Stimulated activated CD8-positive, alpha-beta memory T cell treated with anti-CD3 and anti-CD28 coated beads, Interleukin-15, amount 100 ng/mL, for 24 hours (primary cell): ENCODE results near the gene PLEKHB2.
"Not testable (repeated sequence)": the region's sequence is repeated elsewhere in the genome, so short reads cannot be mapped to it uniquely, and the experiment has no call there.

Experiments
- DNase-seq: peaks from one replicate; pipeline ENCODE4 v3.0.0-alpha.2; 2020; ENCODE audit warnings: low read depth

PLEKHB2 gene

DNA sequence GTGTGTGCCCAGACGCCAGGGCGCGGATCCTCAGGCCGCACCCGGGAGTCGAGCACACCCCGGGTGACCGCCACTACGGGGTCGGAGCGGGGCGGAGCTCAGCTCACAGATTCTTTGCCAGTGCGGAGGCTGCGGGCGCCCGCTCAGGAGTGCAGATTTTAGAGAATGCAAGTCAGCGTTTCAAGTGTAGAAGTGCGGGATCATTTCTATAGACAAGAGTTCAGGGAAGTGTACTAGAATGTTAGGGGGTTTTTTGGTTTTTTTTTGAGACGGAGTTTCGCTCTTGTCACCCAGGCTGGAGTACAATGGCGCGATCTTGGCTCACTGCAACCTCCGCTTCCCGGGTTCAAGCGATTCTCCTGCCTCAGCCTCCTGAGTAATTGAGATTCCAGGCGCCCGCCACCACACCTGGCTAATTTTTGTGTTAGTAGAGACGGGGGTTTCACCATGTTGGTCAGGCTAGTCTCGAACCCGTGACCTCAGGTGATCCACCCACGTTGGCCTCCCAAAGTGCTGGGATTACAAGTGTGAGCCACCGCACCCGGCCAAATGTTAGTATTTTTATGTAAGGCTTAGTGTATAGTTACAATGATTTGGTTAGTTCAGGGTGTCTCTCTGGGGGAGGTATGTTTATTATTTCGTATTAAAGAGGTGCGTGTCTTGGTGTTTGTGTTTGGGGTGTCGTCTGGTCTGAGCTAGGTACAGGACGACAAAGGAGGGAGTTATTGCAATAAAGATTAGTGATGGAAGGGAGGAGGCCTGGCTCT lies 11.3 kb upstream of the PLEKHB2 start:
- no peak for DNase-seq

DNA sequence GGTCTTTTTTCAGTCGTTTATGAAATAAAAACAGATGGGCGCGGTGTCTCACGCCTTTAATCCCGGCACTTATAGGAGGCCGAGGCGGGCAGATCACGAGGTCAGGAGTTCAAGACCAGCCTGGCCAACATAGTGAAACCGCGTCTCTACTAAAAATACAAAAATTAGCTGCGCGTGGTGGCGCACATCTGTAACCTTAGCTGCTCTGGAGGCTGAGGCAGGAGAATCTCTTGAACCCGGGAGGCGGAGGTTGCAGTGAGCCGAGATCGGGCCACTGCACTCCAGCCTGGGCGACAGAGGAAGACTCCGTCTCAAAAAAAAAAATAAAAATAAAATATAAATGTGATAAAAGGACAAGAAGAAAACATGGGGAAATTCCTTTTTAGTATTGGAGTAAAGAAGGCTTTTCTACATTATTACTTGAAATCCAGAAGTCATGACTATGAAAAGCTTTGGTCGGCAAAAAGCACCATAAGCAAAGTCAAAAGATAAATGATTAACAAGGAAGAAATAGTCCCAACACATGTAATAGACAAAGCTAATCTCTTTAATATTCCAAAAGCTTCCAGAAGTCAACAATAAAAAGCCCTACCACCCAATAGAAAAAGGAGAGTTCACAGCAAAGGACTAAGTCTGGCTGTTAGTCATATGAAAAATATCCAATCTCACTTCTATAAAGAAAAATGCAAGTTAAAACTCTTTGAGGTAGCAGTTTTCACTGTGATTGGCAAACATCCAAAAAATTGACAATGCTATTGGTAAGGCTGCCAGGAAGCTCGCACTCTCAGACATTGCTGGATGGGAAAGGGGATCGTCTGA lies 10.5 kb upstream of the PLEKHB2 start:
- DNase-seq: no peak

DNA sequence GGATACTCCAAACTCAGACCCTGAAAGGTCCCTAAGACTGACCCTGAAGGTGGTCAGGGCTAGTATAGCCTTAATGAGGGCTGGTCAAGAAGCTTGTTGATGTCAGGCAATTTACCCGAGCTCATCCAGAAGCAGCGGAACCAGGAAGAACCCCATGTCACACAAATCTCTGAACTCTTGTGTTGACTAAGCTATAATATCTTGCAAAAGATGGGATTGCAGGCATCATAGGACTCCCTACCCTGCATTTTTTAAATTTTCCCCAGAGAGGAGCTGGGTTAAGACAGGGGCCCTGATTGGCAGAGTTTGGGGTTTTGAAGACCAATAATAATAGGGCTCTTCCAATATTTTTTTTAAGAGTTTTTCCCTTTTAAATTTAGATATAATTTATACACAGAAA lies 2.0 kb upstream of the PLEKHB2 start:
- DNase-seq: no peak

DNA sequence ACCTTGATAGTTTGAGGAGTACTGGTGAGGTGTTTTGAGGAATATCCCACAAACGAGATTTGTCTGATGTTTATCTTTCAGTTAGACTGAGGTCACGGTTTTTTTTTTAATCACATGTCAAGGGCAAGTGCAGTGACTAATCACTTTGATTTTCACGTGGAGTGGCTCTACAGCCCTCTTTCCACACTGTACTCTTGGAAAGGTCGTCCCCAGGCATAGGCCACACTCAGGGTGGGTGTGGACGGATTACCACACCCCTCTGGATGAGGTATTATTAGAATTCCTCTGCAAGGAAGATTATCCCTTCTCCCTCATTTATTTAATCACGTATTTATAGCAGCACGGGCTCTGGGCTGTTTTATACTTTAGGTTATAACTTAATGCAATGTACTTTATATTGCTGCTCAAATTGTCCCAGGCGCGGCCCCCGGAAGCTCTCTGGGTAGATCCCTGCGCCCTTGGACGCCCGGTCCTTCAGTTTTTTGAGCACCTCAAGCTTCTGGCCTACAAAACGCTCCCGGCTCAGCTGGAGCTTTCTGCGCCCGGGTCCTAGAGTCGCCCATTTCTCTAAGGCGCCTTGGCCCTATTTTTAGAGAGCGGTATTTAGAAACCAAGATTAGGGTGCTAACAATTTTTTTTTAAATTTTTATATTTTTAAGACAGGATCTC lies 515 bp upstream of the PLEKHB2 start:
- DNase-seq: peak; percentile 24

DNA sequence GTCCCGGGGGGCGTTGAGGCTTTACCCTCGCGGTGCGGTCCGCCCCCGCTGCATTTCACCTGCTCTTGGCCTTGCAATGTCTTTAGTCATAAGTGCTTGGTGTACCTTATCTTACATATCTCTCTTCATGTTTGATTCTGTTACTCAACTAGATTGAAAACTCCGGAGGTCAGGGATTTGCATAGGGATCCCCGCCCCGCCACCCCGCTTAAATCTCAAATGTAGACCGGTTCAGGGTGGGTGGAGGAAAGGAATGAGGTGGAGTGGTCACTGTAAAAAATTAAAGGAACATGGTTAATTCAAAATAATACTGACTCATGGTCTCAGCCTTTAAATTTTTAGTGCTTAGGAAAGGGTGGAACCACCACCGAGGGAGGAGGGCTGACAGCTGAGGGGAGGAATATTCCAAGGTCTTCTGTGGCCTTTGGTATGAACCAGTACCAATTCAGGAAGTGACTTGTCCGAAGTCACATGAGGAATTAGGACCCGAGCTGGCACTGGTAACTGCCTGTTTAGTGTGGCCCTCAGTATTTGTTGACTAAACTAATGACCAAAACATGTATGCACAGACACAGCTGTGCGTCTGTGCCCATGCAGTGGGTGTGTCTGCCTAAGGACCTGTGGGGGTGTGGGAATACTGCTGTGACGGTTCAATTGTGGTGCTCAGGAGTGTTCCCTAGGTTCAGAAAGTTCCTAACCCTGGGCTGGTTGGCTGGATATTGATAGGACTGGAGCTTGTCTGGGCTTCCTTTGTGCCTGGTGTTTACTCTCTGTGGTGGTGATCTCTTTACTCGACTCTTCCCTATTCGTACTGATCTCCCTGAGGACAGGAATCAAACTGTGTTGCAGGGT lies 1.0 kb downstream of the PLEKHB2 start:
- DNase-seq: peak; percentile 20

DNA sequence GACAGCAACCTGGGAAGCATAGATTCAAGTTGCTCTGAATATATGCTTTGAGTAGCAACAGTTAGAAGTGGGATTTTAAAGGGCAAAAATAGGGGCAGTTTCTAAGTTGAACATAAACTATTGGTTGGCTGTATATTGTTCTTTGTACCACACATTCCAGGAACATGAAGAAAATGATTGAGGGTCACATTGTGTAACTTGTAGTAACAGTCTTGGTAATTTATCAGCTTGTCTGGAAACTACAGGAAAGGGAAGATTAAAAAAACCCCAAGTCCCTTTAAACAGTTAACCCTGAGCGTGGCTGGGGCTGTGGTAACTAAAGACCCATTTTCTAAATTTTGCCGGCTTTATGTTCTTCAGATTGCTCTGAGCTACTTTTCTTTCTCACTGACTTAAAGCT lies 7.4 kb downstream of the PLEKHB2 start:
- no peak for DNase-seq

DNA sequence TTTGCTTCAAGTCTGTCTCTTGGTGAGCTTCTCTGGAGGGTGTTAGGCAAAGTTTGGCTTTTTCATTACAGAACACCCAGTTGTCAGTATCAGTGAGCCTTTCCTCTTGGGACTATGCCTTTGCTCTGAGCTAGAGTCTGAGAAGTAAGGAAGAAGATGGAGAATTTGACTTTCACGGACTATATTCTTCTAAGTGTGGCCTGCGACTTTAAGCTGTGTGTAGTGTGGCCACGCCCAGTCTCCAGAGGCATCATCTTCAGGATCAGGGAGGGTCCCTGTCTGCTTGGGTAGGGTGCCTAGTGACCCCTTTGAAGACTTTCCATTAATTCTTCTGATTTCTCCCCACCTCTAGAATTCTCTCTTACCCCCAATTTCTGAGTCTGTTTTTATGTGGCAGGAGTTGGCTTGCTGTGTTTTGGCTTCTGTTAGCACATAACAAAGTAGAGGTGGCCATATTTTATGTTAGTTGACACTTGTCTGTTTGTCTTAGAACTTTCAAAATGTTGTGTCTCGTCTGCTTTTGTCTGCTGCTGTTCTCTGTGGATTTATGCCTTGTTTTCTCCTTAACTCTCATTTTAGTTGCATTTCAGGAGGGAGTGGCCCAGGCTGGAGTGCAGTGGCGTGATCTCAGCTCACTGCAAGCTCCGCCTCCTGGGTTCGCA lies 8.6 kb downstream of the PLEKHB2 start:
- DNase-seq: no peak

DNA sequence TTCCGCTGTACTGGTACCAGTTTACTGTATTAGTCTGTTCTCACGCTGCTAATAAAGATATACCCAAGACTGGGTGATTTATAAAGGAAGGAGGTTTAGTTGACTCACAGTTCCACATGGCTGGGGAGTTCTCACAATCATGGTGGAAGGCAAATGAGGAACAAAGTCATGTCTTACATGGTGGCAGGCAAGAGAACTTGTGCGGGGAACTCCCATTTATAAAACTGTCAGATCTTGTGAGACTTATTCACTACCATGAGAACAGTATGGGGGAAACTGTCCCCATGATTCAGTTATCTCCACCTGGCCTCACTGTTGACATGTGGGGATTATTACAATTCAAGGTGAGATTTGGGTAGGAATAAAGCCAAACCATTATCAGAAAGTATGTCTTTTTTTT lies 9.8 kb downstream of the PLEKHB2 start:
- not testable (repeated sequence) for DNase-seq

DNA sequence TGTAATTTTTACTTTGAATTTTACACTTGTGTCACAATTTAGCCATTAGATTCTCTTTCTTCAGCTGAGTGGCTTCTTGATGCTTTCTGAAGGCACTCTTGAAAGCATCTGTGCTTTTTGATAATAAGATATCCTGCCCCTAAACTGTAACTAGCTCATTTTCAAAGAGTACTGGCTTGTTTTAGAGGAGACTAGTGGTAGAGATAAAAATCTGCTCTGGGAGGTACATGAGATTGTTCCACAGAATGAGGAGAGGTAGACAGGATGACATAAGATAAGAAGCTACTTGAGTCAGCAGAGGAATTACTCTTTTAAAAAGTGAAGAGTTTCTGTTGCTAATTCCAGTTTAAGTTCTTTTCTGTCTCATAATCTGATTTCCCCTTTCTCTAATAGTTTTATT lies 10.6 kb downstream of the PLEKHB2 start:
- DNase-seq: no peak

DNA sequence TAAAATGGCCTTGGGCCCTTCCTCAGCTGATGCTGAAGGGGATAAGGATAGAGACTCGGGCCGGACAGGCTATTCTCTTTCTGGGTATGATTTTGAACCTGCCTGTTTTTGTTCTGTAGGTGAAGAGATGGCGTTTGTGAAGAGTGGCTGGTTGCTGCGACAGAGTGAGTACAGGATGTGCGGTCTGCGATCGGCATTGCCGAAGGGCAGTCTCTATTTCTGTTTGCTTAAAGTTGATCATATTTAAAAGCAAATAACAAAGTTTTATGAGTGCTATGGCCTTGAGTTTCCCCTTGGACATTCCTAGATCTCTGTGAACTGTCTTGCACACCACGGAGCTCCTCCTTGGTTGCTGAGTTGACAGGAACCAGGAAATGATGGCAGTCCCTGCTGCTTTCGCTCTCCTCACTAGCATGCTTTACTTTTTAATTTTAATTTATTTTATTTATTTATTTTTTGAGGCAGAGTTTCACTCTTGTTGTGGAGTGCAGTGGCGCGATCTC lies 15.7 kb downstream of the PLEKHB2 start:
- DNase-seq: no peak

DNA sequence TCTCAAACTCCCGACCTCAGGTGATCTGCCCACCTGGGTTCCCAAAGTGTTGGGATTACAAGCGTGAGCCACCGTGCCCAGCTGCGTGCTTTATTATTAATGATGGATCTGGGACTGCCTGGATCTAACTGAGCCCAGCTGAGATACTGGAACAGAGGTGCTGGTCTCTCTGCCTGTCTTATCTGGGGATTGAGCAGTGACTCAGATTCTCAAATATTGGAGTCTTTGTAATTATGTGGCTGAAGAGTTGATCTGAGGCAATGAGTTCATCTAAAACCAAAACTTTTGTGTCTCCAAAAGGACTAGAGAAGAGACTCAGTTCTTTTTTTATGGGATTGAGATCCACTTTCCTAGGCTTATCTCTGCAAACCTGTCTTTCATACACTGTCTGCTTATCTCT lies 16.3 kb downstream of the PLEKHB2 start:
- no peak for DNase-seq

DNA sequence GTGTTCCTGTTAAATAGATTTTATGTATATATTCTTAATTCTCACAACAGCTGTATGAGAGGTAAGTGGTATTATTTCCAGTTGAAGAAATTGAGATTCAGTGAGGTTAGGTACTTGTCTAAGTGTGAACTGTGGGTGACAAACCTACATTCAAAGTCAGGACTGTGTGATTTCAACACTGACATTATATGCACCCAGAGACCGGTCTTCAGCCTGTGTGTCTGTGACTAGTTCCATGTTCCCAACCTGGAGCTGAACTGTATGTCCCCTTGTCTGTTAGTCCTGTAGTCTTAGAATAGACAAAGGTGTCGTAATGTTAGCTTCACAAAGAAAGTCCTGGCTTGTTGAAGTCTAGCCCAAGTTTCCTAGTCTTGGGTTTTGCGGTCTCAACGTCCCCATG lies 17.4 kb downstream of the PLEKHB2 start:
- DNase-seq: no peak

DNA sequence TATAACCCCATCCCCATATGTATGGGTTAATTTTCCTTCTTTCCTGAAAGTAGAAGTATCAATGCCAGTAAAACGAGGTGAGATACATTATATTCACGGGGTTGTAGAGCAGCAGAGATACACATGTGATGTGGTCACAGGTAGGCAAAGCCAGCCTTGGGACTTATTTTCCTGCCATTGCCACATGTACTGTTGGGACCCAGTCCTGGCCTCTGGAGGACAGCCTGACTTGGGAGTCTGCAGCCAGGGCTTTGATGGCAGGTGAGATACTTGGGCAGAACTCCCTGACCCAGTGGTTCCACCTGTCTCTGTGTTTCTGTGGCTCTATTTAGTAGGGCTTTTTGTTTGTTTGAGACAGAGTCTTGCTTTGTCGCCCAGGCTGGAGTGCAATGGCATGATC lies 18.1 kb downstream of the PLEKHB2 start:
- DNase-seq: no peak

DNA sequence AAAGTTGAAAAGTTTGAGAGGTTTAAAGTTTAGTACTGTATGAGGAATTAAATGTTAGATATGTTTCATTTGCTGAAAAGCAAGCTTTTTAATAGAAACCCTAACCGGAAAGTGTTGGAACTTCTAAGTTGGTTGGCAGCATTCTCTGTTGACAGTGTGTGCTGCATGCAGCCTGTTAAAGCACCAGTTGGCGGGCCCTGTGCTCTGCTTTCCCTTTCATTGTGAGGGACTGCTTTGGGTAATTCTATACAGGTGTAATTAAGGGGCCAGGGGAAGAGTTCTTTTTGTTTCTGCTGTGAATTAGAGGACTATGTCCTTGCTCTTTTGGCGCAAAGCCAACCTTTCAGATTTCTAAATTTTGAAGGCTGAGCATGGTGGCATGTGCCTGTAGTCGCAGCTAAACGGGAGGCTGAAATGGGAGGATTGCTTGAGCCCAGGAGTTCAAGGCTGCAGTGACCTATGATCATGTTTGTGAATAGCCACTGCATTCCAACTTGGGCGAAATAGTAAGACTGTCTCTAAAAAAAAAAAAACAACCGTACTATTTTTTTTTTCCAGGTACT lies 20.1 kb downstream of the PLEKHB2 start:
- no peak for DNase-seq

DNA sequence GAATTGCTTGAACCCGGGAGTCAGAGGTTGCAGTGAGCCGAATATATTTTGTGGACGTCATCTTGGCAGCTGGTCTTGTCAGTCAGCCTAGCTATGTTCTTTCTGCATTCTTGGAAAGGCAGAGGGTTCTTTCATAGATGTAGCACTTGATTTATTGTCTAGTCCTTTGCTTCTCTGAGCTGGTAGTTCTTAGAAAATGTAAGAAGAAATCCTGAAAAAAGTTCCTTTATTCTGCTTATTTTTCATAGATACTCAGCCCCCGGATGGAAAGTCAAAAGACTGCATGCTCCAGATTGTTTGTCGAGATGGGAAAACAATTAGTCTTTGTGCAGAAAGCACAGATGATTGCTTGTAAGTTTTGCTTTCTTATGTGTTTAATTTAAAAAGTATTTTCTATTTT lies 21.3 kb downstream of the PLEKHB2 start:
- DNase-seq: no peak

DNA sequence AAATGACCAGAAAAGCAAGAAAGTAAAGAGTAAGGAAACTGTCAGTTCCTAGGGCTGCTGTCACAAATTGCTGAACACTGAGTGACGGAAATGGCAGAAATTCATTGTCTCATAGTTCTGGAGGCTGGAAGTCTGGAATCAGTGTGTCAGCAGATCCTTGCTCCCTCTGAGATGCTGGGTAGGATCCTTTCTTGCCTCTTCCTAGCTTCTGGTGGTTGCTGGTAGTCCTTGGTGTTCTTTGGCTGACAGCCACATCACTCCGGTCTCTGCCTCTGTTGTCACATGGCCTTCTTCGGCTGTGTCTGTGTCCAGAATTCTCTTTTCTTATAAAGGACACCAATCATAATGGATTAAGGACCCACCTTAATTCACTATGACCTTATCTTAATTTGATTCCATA lies 21.9 kb downstream of the PLEKHB2 start:
- DNase-seq: no peak

DNA sequence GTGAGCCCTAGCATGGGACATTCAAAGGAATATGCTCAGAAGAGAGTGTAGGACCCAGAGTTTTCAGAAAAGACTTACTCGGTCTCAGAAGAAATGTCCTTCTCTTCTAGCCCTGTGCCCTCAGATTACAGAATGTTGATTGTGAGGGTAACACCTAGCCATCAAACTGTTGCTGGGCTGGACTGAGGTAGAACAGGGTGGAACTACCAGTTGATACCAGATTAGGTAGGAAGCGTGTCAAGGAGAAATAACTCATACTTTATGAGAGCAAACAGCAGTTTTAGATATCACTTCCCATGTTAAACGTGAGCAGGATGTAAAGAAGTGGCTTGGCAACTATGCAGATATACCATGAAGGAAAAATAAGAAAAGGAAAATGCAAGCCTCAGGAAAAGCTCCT lies 22.8 kb downstream of the PLEKHB2 start:
- DNase-seq: no peak

DNA sequence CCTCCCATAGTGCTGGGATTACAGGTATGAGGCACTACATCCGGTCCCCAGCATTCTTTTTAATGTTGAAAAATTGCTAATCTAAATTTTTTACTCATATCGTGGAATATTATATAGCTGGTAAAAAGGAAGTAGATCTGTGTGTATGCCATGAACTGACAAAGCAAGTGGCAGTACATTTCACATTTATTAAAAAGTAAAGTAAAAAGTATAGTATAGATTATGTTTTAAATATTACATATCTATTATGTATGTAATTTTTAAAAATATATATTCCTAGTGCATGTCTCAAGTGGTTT lies 25.1 kb downstream of the PLEKHB2 start:
- DNase-seq: no peak

DNA sequence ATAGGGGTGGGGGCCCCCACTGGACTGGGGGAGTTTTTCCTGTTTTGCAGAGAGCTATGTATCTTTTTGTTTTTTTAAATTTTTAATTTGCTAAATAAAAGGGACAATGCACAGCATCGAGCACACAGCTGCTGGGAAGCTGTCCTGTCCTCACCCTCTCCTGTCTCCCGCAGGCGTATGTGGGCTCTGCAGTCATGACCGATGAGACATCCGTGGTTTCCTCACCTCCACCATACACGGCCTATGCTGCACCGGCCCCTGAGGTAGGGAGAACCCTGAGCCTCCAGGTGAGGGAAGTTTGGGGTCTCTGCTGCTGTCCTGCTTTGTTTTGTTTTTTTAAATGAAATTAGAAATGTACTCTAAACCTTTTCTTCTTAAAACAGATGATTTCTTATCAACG lies 27.6 kb downstream of the PLEKHB2 start:
- DNase-seq: no peak

DNA sequence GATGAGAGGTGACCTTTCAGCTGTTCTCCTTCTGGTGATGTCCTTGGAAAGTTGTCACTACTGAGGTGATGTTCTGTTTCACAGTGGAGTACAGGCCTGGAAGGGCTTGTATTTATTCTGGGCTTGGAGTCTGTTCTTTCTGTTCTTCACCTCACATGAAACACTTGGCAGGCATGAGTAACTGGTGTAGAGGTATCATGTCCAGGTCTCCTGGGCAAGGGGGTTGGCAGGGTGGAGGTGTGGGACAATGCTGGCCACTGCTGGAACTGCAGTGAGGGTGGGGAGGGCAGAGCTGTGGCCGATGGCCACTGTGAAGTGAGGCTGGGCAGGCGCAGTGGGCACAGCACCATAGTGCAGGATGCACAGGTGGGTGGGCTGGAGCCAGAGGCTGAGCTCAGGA lies 35.4 kb downstream of the PLEKHB2 start:
- DNase-seq: no peak

DNA sequence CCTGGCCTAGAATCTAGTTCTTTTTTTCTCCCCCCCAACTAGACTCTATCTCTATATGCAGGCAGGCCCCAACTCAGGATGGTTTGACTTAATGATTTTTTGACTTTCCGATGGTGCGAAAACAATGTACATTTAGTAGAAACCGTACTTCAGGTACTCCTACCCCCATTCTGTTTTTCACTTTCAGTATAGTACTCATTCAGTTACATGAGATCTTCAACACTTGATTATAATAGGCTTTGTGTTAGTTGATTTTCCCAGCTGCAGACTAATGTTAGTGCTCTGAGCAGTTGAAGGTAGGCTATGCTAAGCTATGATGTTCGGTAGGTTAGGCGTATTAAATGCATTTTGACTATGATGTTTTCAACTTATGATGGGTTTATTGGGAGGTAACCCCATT lies 37.7 kb downstream of the PLEKHB2 start:
- DNase-seq: no peak
